GM23248 (cell line): ENCODE results near the gene XIRP1.

Experiments
- EZH2 ChIP-seq: fragments of 200-600 bp; sonication (generic); IDR thresholded peaks from 2 replicates; pipeline ENCODE4 v1.6.1; 2018; ENCODE audit warnings: antibody characterized with exemption, mild to moderate bottlenecking; ENCODE audit not compliant: insufficient read depth, poor library complexity, severe bottlenecking
- EZH2phosphoT487 ChIP-seq: fragments of 200-600 bp; sonication (generic); IDR thresholded peaks from 2 replicates; pipeline ENCODE4 v1.6.1; 2018; ENCODE audit warnings: antibody characterized with exemption, moderate library complexity, mild to moderate bottlenecking, low read depth; ENCODE audit not compliant: insufficient read depth

- TF ChIP-seq EZH2 (no peak), EZH2phosphoT487 (no peak)
Measured at GRCh38 chr3:39237027-39237426, 44.6 kb upstream of the XIRP1 start.
